ENCODE measurements around the gene SERPINA5.

GRCh38 chr14:94615823-94616570 lies 34.8 kb downstream of the SERPINA5 start:
- TF ChIP-seq CSRNP3 (CRISPR knock-in tag; IDR thresholded peaks at IDR 0.05) = no peak
- no peak for TF ChIP-seq CSDC2 (CRISPR knock-in tag; IDR thresholded peaks at IDR 0.05)
- TF ChIP-seq PATZ1 (CRISPR knock-in tag; IDR thresholded peaks at IDR 0.05; ENCODE audit: borderline replicate concordance) = no peak
- no peak for TF ChIP-seq TCF4 (CRISPR knock-in tag; IDR thresholded peaks at IDR 0.05; ENCODE audit: borderline replicate concordance)
- no peak for TF ChIP-seq ZFP3 (CRISPR knock-in tag; IDR thresholded peaks at IDR 0.05)
- no peak for TF ChIP-seq ZNF565 (CRISPR knock-in tag; conservative IDR thresholded peaks at IDR 0.05; ENCODE audit: low read depth)
- TF ChIP-seq CREB5 (CRISPR knock-in tag; IDR thresholded peaks at IDR 0.05; ENCODE audit: low read depth) = no peak
- TF ChIP-seq ARNTL (CRISPR knock-in tag; IDR thresholded peaks at IDR 0.05; ENCODE audit: borderline replicate concordance, low read depth) = no peak
- no peak for TF ChIP-seq ZC3H10 (CRISPR knock-in tag; IDR thresholded peaks at IDR 0.05)
- TF ChIP-seq ZFP30 (CRISPR knock-in tag; IDR thresholded peaks at IDR 0.05) = no peak
